ENCODE data around the gene HOXC9. TPM values are rescaled to one million over a fixed set of nuclear protein-coding genes. Genes with fewer than 3 reads are reported as not detected.

Gene HOXC9
- polyA plus RNA-seq, 1 donor from 2014 or later = not detected

DNA sequence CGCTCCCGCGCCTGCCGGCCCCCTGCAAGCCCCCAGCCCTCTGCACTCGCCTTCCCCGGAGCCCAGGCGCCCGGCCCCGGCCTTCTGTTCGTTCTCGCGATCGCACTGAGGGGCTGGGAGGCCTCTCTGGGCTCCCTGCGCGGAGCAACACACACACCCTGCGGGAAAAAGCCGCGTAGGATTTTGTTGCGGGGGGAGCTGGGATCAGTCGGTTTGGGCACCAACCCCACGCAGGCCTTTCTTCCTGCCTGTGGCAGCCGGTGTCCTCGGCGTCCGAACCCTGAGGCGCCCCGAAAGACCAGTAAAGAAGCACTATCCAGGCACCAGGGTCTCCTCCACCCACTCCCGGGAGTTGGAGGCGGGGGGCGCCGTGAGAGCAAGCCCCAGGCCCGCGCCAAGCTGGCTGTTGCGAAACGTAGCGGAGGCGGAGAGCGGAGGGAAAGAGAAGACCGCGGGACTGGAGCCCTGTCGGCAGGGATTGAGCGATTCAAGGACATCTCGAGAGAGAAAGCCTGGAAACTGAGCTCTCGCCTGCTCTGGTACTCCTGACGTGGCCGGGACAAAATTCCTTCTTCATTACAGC, 31.0 kb downstream of the HOXC9 start:
- peaks cover 66% of the 10 kb centered on the region for H3K27me3 Mint-ChIP-seq
- H3K36me3 Mint-ChIP-seq = no peaks in the 10 kb centered on the region
- H3K9me3 Mint-ChIP-seq = peaks cover 0 to 7% (median 0%) of the 10 kb centered on the region in 3 donors
- peak overlapping the region in 2 of 3 donors; percentile 72 to 93 for H3K27ac Mint-ChIP-seq
- no peak overlapping the region for H3K4me3 Mint-ChIP-seq
- H3K4me1 Mint-ChIP-seq = peaks cover 15 to 22% (median 21%) of the 10 kb centered on the region in 3 donors

DNA sequence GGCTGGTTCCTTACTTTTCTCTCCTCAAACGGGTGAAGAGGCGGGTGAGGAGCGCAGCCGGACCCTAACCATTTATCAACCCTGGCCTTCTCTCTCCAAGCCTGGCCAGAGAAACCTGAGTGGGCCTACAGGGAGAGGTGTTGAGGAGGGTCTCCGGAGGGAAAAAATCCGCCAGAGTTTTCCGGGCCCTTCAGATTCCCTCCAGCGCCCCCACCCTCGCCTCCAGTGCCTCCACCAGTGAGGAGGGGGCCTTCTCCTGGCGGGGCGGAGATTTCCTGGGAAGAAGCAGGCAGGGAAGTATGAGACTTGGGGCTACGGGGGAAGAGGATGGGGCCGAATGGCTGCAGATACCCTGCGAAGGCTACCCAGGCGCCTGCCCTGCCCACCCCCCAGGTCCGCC, 31.5 kb downstream of the HOXC9 start:
- Mint-ChIP-seq H3K27ac (peak overlapping the region in 2 of 3 donors; percentile 20 to 93), H3K4me3 (peak overlapping the region in 1 of 4 donors; percentile 62), H3K4me1 (peaks cover 15 to 22% (median 21%) of the 10 kb centered on the region in 3 donors), H3K36me3 (no peaks in the 10 kb centered on the region), H3K27me3 (peaks cover 67% of the 10 kb centered on the region), H3K9me3 (peaks cover 0 to 7% (median 0%) of the 10 kb centered on the region in 3 donors)

DNA sequence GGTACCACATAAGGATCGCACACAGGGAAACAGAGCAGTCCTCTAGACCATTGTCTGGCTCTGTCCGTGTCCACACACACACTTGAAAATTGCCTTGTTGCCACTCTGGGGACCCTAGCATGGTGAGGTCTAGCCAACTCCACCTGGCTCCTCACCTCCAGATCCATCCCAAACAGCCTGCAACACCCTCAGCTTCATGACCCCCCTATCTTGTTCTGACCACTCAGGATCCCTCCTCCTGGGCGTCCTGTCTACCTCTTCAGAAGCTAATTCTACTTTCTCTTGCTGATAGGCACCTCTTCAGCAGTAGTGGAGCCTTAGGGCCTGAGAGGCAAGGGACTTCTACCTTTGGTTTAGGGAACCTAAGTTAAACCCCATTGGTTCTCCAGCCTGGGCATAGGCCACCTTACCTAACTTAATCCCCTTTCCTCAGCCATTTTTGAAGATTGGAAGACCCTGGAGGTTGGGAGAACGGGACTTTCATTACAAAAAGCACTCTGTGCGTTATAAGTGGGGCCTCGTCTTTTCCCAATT, 32.2 kb downstream of the HOXC9 start:
- Mint-ChIP-seq H3K9me3 (peaks cover 0 to 7% (median 0%) of the 10 kb centered on the region in 3 donors), H3K4me3 (peak overlapping the region in 3 of 4 donors; percentile 62 to 90 (median 87)), H3K27me3 (peaks cover 61% of the 10 kb centered on the region), H3K27ac (peak overlapping the region; percentile 23 to 95 (median 93)), H3K4me1 (peaks cover 11 to 22% (median 16%) of the 10 kb centered on the region in 3 donors), H3K36me3 (no peaks in the 10 kb centered on the region)

DNA sequence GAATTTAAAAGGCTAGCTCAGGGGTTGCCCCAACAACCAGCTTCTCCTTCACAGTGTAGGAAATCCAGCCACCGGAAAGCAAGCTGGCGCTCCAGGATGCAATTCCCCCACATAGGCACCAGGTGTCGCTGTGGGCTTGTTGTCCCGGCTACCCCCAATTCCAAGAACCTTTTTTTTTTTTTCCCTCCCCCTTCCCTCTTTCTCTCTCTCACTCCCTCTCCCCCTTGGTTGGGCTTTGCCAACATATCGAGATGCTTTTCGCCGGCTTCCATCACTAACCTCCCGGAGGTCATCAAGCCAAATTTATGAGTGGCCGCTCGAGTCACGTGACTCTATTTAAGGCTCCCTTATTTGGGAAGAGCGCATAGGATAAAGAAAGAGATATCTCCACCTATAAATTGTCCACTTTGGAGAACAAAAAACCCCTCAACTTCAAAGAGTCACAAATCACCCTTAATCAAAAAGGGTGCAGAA, 32.7 kb downstream of the HOXC9 start, which contains the start of gene HOXC5:
TSS of gene HOXC5 (plus strand) at position 424 of the 474 bp plus-strand sequence. CDS start 73 bp downstream, outside the sequence.
- peaks cover 0 to 7% (median 0%) of the 10 kb centered on the region in 3 donors for H3K9me3 Mint-ChIP-seq
- H3K36me3 Mint-ChIP-seq = no peaks in the 10 kb centered on the region
- peak within 1 kb of the TSS; percentile 23 to 95 (median 93) for H3K27ac Mint-ChIP-seq
- H3K4me1 Mint-ChIP-seq = peaks cover 11 to 22% (median 16%) of the 10 kb centered on the region in 3 donors
- peak within 1 kb of the TSS; percentile 62 to 90 (median 81) for H3K4me3 Mint-ChIP-seq
- peaks cover 62% of the 10 kb centered on the region for H3K27me3 Mint-ChIP-seq

DNA sequence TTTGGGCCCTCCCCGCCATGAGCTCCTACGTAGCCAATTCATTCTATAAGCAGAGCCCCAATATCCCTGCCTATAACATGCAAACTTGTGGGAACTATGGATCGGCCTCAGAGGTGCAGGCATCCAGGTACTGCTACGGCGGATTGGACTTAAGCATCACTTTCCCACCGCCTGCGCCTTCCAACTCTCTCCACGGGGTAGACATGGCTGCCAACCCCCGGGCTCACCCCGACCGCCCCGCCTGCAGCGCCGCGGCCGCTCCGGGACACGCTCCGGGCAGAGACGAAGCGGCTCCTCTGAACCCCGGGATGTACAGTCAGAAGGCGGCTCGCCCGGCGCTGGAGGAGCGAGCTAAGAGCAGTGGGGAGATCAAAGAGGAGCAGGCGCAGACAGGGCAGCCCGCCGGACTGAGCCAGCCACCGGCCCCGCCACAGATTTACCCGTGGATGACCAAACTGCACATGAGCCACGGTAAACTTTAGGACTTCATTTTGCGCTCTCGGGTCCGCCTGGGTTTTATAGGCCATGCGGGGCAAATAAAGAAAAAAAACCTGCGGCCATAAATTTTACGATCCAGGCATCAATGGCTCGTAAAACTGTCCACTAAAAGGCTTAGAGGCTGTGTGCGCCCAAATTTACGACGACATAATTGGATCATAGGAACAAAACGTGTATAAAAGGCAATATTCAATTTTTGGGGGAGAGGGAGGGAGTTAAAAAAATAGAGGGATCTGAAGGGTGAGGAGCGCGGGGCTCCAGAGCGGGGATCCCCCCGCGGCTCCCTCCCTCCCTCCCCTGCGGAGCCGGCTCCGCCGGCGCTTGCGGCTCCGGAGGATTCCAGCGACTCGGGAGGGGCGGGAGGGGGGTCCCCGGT, 33.4 kb downstream of the HOXC9 start:
- Mint-ChIP-seq H3K27ac (peak overlapping the region; percentile 23 to 95 (median 93)), H3K4me3 (peak overlapping the region; percentile 62 to 90 (median 81)), H3K4me1 (peaks cover 11 to 20% (median 14%) of the 10 kb centered on the region in 3 donors), H3K36me3 (no peaks in the 10 kb centered on the region), H3K27me3 (peaks cover 59% of the 10 kb centered on the region), H3K9me3 (peaks cover 0 to 7% (median 0%) of the 10 kb centered on the region in 3 donors)

DNA sequence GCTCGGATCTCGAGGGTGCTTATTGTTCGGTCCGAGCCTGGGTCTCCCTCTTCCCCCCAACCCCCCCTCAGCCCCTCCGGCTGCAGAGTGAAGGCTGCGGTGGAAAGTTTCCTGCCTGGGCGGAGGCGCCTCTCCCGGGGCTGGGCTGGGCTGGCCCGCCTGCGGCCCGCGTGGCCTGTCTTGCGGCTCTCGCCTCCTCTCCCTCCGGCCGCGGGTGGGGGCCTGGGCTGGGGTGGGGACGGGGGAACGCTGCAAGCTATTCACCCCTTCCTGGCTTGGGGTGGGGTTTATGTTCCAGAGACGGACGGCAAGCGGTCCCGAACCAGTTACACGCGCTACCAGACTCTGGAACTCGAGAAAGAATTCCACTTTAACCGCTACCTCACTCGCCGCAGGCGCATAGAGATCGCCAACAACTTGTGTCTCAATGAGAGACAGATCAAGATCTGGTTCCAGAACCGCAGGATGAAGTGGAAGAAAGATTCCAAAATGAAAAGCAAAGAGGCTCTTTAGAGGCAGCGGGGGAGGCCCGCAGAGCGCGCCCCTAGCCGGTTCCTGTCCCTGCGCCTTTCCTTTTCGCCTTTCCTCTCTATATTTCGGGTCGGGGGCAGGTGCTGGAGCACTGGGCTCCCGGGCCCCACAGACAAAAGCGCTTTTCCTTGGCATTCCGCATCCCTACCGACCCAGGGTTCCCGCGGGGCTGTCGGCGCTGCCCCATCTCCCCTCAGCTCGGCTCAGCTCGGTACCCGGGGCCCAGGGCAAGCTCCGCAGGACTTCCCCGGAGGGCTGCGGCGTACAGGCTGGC, 34.2 kb downstream of the HOXC9 start:
- peaks cover 63% of the 10 kb centered on the region for H3K27me3 Mint-ChIP-seq
- H3K27ac Mint-ChIP-seq = peak overlapping the region; percentile 86 to 93 (median 86)
- H3K9me3 Mint-ChIP-seq = peaks cover 0 to 4% (median 0%) of the 10 kb centered on the region in 3 donors
- no peaks in the 10 kb centered on the region for H3K36me3 Mint-ChIP-seq
- H3K4me3 Mint-ChIP-seq = peak overlapping the region; percentile 61 to 89 (median 81)
- peaks cover 8 to 15% (median 11%) of the 10 kb centered on the region in 3 donors for H3K4me1 Mint-ChIP-seq

DNA sequence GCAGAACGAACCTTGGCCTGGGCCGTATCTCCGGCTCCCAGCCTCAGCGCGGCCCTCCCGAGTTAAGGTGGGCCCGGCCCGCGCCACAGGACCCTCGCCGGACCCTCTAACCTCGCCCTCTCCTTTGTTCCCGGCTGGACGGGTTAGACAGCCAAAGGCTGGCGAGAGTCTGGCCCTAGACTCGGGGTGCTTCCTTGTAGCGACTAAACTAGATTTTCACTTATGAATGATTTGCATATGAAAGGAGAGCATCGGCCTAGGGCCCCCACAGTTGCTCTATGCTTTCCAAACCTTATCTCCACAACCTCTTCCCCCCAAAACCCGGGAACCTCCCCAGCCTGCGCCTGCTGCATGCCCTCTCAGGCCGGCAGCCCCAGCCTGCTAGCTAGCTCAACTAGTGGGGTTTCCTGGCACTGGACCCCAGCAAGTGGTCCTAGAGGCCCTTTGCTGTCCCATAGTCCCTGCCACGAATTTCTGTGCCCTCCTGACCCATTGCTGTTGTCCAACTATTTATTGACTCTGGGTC, 34.9 kb downstream of the HOXC9 start:
- peaks cover 0 to 2% (median 0%) of the 10 kb centered on the region in 3 donors for H3K9me3 Mint-ChIP-seq
- no peaks in the 10 kb centered on the region for H3K36me3 Mint-ChIP-seq
- peak overlapping the region in 2 of 3 donors; percentile 40 to 86 for H3K27ac Mint-ChIP-seq
- peak overlapping the region; percentile 66 to 84 (median 75) for H3K4me3 Mint-ChIP-seq
- peaks cover 63% of the 10 kb centered on the region for H3K27me3 Mint-ChIP-seq
- H3K4me1 Mint-ChIP-seq = peaks cover 5 to 15% (median 8%) of the 10 kb centered on the region in 3 donors

DNA sequence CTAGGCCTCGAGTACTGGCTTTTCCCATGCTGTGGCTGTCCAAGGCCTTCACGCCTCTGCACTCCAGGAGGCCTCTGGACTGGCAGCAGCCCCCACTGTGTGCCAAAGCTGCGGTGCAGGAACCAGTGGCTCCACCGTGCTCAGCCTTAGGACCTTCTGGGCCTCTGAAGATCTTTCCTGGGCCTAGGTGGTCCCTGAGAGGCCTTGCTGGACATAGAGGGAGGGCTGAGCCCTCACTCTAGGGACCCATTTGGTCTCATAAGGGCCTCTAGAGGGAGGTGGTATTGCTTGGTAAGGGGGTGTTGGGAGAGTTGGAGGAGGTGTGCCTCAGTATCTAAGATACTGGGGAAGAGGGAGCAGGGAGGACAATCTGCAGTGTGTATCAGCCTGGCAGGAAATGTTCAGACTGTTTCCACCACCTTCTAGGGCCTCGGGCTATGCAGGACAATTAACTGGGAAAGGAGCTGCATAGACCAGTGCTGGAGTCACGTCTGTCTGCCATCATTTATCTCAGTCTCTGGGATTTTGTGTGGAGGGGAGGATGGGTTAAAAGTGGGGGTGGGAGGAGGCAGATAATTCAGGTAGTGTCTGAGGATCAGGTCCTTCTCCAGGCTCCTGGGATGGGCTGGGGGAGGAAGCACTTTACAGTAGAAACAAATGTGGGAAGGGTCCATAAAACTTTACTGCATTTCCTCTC, 35.8 kb downstream of the HOXC9 start:
- peaks cover 65% of the 10 kb centered on the region for H3K27me3 Mint-ChIP-seq
- no peaks in the 10 kb centered on the region for H3K36me3 Mint-ChIP-seq
- peak overlapping the region in 2 of 4 donors; percentile 74 to 76 for H3K4me3 Mint-ChIP-seq
- peaks cover 0 to 2% (median 0%) of the 10 kb centered on the region in 3 donors for H3K9me3 Mint-ChIP-seq
- peaks cover 3 to 15% (median 5%) of the 10 kb centered on the region in 3 donors for H3K4me1 Mint-ChIP-seq
- H3K27ac Mint-ChIP-seq = peak overlapping the region in 2 of 3 donors; percentile 71 to 86

DNA sequence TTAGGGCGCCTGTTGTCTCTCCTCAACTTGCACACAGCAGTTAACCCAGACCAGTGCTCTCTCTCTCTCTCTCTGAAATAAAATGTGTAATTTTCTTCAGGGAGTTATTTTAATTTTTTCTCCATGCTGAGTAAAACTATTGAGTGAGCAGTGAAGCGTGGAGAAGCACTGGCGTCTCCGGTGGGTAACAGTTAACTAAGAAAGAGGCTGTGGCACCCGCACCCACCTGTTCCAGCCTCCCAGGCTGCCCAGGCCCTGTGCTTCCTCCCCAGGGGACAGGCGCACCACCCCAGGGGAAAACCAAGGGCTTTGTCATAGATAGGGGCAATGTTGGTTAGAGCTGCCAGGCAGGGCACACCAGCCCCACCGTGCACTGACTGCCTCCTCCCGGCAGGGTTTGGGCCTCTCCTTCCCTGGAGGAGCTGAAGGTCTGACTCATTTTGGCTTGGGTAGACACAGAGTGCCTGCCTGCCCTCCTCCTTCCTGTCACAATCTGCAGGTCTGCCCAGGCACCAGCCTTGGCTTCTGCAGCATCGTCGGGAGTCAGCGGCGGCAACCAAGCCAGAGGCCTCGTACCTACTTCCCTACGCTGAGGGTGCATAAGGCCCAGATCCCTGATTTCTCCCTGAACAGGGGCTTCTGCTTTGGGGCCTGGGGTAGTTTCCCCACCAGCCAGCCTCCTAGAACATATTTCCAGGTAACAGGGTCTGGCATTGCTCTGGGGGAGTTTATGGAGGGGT, 36.8 kb downstream of the HOXC9 start:
- Mint-ChIP-seq H3K36me3 (no peaks in the 10 kb centered on the region), H3K27ac (peak overlapping the region in 1 of 3 donors; percentile 58), H3K4me1 (peaks cover 3 to 15% (median 5%) of the 10 kb centered on the region in 3 donors)

DNA sequence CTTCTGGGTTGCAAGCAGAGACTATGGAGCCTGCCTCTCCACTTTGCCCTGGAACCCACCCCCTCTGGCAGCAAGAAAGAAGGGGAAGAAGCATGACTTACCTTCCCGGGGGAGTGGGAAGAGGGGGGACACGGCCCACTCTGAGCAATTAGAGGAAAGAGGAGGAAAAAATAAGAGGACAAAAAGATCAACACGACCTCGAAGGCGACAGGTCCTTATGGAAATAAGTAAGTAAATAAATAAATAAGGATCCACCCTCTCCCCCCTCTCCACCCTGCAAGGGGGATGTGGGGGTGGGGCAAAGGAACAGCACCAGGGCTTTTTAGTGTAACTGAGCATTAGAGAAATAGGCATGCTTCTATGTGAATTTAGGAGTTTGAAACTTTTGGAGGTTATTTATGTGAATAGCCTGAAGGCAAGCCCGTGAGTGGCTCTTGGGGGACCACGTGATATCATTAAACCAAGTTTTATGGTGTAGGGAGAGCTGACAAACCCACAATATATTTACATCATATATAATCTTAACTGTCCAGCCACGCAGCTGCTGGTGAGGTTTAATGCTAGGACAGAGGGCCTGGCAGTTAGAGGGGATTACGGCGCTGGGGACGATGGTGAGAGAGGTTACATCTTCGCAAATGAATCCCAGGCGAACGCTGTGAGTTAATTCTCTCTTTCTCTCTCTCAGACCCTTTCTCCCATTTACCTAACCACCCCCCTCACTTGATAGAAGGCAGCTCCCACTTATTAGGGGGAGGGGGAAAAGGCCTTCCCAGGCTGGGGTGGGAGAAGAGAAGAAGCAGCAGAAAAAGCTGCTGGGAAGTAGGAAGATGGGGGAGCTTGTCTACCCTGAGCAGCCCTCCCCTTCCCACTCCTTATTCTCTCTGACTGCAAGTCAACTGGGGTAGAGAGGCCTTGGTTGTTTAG, 37.7 kb downstream of the HOXC9 start:
- Mint-ChIP-seq H3K27me3 (peaks cover 58% of the 10 kb centered on the region), H3K9me3 (peaks cover 0 to 1% (median 0%) of the 10 kb centered on the region in 3 donors), H3K4me3 (no peak overlapping the region), H3K36me3 (no peaks in the 10 kb centered on the region), H3K4me1 (peaks cover 1 to 11% (median 5%) of the 10 kb centered on the region in 3 donors), H3K27ac (peak overlapping the region in 1 of 3 donors; percentile 34)

More for the DNA sequence above, 36.8 kb downstream of the HOXC9 start:
- Mint-ChIP-seq H3K4me3 (no peak overlapping the region), H3K27me3 (peaks cover 60% of the 10 kb centered on the region), H3K9me3 (peaks cover 0 to 2% (median 0%) of the 10 kb centered on the region in 3 donors)

DNA sequence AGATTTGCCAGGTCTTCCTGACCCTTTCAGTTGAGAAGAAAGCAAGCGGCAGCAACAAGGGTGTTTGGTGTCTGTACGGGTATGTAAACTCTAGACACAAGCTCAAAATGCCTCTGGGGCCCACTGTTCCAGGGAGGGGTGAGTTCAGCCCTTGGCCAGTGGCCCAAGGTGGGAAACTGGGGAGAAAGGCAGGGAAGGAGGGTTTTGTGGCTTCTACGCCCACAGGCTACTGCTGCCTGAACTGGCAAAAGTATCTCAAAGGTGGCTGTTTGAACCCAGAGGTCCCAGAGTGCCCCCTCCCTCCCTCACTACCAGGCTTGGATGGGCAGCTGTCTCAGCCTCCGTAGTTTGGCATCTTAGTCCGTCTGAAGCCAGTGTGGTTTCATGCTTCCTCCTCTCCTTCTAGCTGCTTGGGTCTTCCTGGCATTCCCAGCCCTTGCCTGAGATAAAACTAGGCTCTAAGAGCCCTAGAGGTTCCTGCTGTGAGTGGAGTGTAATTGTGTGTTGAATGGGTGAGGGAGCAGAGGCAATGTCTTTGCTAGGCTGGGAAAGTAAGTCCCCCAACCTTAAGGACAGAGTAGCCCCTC, 38.4 kb downstream of the HOXC9 start:
- H3K4me1 Mint-ChIP-seq = peaks cover 0 to 7% (median 5%) of the 10 kb centered on the region in 3 donors

More for the DNA sequence above, 38.4 kb downstream of the HOXC9 start:
- no peaks in the 10 kb centered on the region for H3K9me3 Mint-ChIP-seq
- H3K4me3 Mint-ChIP-seq = no peak overlapping the region
- H3K27me3 Mint-ChIP-seq = peaks cover 61% of the 10 kb centered on the region
- no peaks in the 10 kb centered on the region for H3K36me3 Mint-ChIP-seq
- H3K27ac Mint-ChIP-seq = peak overlapping the region in 1 of 3 donors; percentile 34

Measured in IgD-negative memory B cell (primary cell).